HepG2 (cell line): ENCODE data around the gene MAP1LC3A. TPM values are rescaled to one million over a fixed set of nuclear protein-coding genes. Genes with fewer than 3 reads are reported as not detected.

ENCODE experiments used
- ATAC-seq: fragments of 200-7000 bp; cut with Tn5 transposase; 3 replicates; pipeline ENCODE4 v1.9.1; 2020; ENCODE audit warnings: mild to moderate bottlenecking, moderate library complexity
- BruUV-seq: library from RNA; stranded (reverse); fragments of 400-500 nt; replicated peaks from 2 replicates; lab custom pipeline; 2021; lab: Mats Ljungman, UMichigan
- CTCF ChIA-PET: fragments of 300-600 bp; formaldehyde crosslinking; extraction: SDS; loops from one replicate; lab custom pipeline; 2021; ENCODE audit warnings: low total read pairs, inconsistent platforms, low intra/inter-chr PET ratio; lab: Yijun Ruan, JAX
- POLR2A ChIA-PET: fragments of 350-600 bp; sonication (Branson Sonifier 250); formaldehyde crosslinking; loops from one replicate; lab custom pipeline; 2020; ENCODE audit warnings: antibody characterized with exemption, inconsistent platforms; lab: Yijun Ruan, JAX
- DNase-seq: peaks from one replicate; pipeline ENCODE4 v3.0.0-alpha.2; 2015; ENCODE audit warnings: low spot score
- FAIRE-seq: peaks from 3 replicates; lab custom pipeline; 2011; peaks lifted over from hg19 to GRCh38; lab: Jason Lieb, UNC
- H2AFZ ChIP-seq: one replicate; pipeline ENCODE4 v1.6.1; 2011; ENCODE audit warnings: low read length, inconsistent platforms
- H3K27ac ChIP-seq: fragments of 300-600 bp; 3 replicates; pipeline ENCODE4 v1.8.0; 2011; ENCODE audit warnings: mixed run types, mild to moderate bottlenecking, mixed read lengths, low read length, inconsistent platforms; ENCODE audit not compliant: insufficient read depth; ENCODE audit errors: extremely low read length
- H3K27me3 ChIP-seq, 2 experiments: fragments of 200-600 bp in 1 of 2; 2 replicates in 1 of 2; 3 replicates in 1 of 2; pipeline versions ENCODE4 v1.6.0 to v1.8.0; 2011; ENCODE audit warnings: low read length in 2 of 2, mild to moderate bottlenecking in 2 of 2, moderate library complexity in 2 of 2, inconsistent platforms in 1 of 2; ENCODE audit not compliant: insufficient read depth in 2 of 2, control insufficient read depth in 1 of 2
- H3K36me3 ChIP-seq, 2 experiments: fragments of 200-600 bp in 1 of 2; replicated peaks in 1 of 2; 2 replicates in 1 of 2; 3 replicates in 1 of 2; pipeline versions ENCODE4 v1.5.1 to v1.8.0; 2011; ENCODE audit warnings: low read length in 2 of 2, inconsistent platforms in 1 of 2; ENCODE audit not compliant: insufficient read depth in 2 of 2, control insufficient read depth in 1 of 2
- H3K4me1 ChIP-seq: 2 replicates; pipeline ENCODE4 v1.5.1; 2012; ENCODE audit warnings: low read length, inconsistent platforms; ENCODE audit not compliant: insufficient read depth
- H3K4me2 ChIP-seq: 2 replicates; pipeline ENCODE4 v1.6.0; 2011; ENCODE audit warnings: low read depth, low read length, inconsistent platforms
- H3K4me3 ChIP-seq, 3 experiments: fragments of 200-600 bp in 1 of 3; sonication (generic), shearing (Covaris generic) in 1 of 3; replicated peaks in 1 of 3; 2 replicates each; pipeline ENCODE4 v1.5.1; 2011 to 2016; ENCODE audit warnings: low read length in 3 of 3, inconsistent platforms in 2 of 3, low read depth in 2 of 3, mild to moderate bottlenecking in 2 of 3, control low read depth in 1 of 3, mixed read lengths in 1 of 3; ENCODE audit not compliant: insufficient read depth in 1 of 3
- H3K79me2 ChIP-seq: one replicate; pipeline ENCODE4 v1.6.1; 2011; ENCODE audit warnings: low read length, inconsistent platforms; ENCODE audit not compliant: insufficient read depth
- H3K9ac ChIP-seq: 2 replicates; pipeline ENCODE4 v1.6.0; 2011; ENCODE audit warnings: mild to moderate bottlenecking, low read depth, low read length, inconsistent platforms; ENCODE audit not compliant: insufficient read depth
- H3K9me3 ChIP-seq: 2 replicates; pipeline ENCODE4 v1.5.1; 2012; ENCODE audit warnings: mild to moderate bottlenecking, low read length
- H4K20me1 ChIP-seq: 2 replicates; pipeline ENCODE4 v1.6.0; 2011; ENCODE audit warnings: inconsistent platforms, mild to moderate bottlenecking, low read length, moderate library complexity; ENCODE audit not compliant: insufficient read depth
- ARNT2 ChIP-seq: sonication (generic); formaldehyde crosslinking; IDR thresholded peaks from 2 replicates; pipeline ENCODE4 v1.8.0; 2022; ENCODE audit warnings: mild to moderate bottlenecking, low read depth, missing genetic modification reagents, moderate library complexity
- ASH2L ChIP-seq: fragments of 300-600, 200-600 bp; sonication (generic); IDR thresholded peaks from 2 replicates; pipeline ENCODE4 v1.7.0; 2017; ENCODE audit warnings: low read depth, mild to moderate bottlenecking, moderate library complexity, mixed read lengths, low read length; ENCODE audit not compliant: insufficient read length
- ATM ChIP-seq: fragments of 450-650 bp; IDR thresholded peaks from 2 replicates; pipeline ENCODE4 v1.7.1; 2017; ENCODE audit warnings: mild to moderate bottlenecking, borderline replicate concordance
- DNMT3B ChIP-seq: conservative IDR thresholded peaks from 2 replicates; pipeline ENCODE4 v1.6.1; 2016; ENCODE audit warnings: missing biosample characterization, control low read depth
- FOXO1 ChIP-seq: sonication (generic); formaldehyde crosslinking; IDR thresholded peaks from 2 replicates; pipeline ENCODE4 v1.4.0; 2020; ENCODE audit warnings: missing genetic modification reagents
- GATA4 ChIP-seq: sonication (generic); IDR thresholded peaks from 2 replicates; pipeline ENCODE4 v1.6.1; 2016; ENCODE audit warnings: antibody characterized with exemption, low read depth, borderline replicate concordance
- JUNB ChIP-seq: sonication (generic); formaldehyde crosslinking; IDR thresholded peaks from 2 replicates; pipeline ENCODE4 v1.8.0; 2022; ENCODE audit warnings: missing genetic modification reagents, mild to moderate bottlenecking, borderline replicate concordance
- SRY ChIP-seq: sonication (generic); formaldehyde crosslinking; IDR thresholded peaks from 2 replicates; pipeline ENCODE4 v1.8.0; 2022; ENCODE audit warnings: mild to moderate bottlenecking, missing genetic modification reagents
- ZBTB38 ChIP-seq: sonication (generic); formaldehyde crosslinking; IDR thresholded peaks from 2 replicates; pipeline ENCODE4 v1.5.1; 2020; ENCODE audit warnings: mild to moderate bottlenecking, missing genetic modification reagents
- ZNF207 ChIP-seq: fragments of 450-650 bp; IDR thresholded peaks from 2 replicates; pipeline ENCODE4 v1.6.1; 2016; ENCODE audit warnings: antibody characterized with exemption, borderline replicate concordance
- ZNF333 ChIP-seq: sonication (generic); formaldehyde crosslinking; IDR thresholded peaks from 2 replicates; pipeline ENCODE4 v1.4.0; 2020; ENCODE audit warnings: mild to moderate bottlenecking, missing genetic modification reagents, borderline replicate concordance
- ZNF598 ChIP-seq: sonication (generic); formaldehyde crosslinking; IDR thresholded peaks from 2 replicates; pipeline ENCODE4 v1.5.1; 2020; ENCODE audit warnings: mild to moderate bottlenecking, missing genetic modification reagents, borderline replicate concordance
- WGBS: methylation state at CpG from one replicate; pipeline ENCODE4 v1.1.6; 2017; ENCODE audit warnings: low lambda C conversion rate; 5-methylcytosine and 5-hydroxymethylcytosine counted together
- in situ Hi-C: cut with HindIII; loops from 2 replicates; pipeline ENCODE4 v1.10.0; 2017; ENCODE audit warnings: low pct_unique_long_range_greater_than_20kb; ENCODE audit not compliant: extremely low pct_ligation_motif_present
- intact Hi-C: fragments of 100-400 bp; cut with micrococcal nuclease; formaldehyde crosslinking; loops from one replicate; pipeline ENCODE4 v1.10.0; 2022; ENCODE audit not compliant: unreplicated experiment
- polyA plus RNA-seq, 8 experiments: library from polyadenylated mRNA; depleted of rRNA in 3 of 8; stranded (reverse) in 7 of 8; unstranded in 1 of 8; fragments of >200 nt; fragmentation: Illumina TruSeq in 4 of 8; extraction: Trizol in 4 of 8; gene quantifications; 2 replicates each; pipeline versions ENCODE4 v1.2.1 to v1.2.3, GENCODE V29; 2011 to 2016; ENCODE audit warnings: low read depth in 4 of 8, missing spikeins in 1 of 8, mixed read lengths in 1 of 8; ENCODE audit not compliant: insufficient read depth in 1 of 8
- total RNA-seq, 5 experiments: library from RNA; depleted of rRNA; stranded (reverse); fragments of >200 nt; fragmentation: Illumina TruSeq; extraction: Trizol; gene quantifications; 2 replicates each; pipeline ENCODE4 v1.2.3, GENCODE V29; 2016; ENCODE audit warnings: low read depth in 1 of 5
- TF ChIP-seq, protein P1 (sequence below): sonication (generic); formaldehyde crosslinking; IDR thresholded peaks from 2 replicates; pipeline ENCODE4 v1.8.1; 2023; ENCODE audit warnings: mild to moderate bottlenecking, missing genetic modification reagents
- TF ChIP-seq, protein P2 (sequence below): sonication (generic); formaldehyde crosslinking; IDR thresholded peaks from 2 replicates; pipeline ENCODE4 v1.4.0; 2020; ENCODE audit warnings: missing genetic modification reagents
- TF ChIP-seq, protein P3 (sequence below): sonication (generic); formaldehyde crosslinking; conservative IDR thresholded peaks from 2 replicates; pipeline ENCODE4 v1.8.1; 2023; ENCODE audit warnings: missing genetic modification reagents
- TF ChIP-seq, protein P4 (sequence below), 2 experiments: sonication (generic) in 1 of 2; formaldehyde crosslinking in 1 of 2; IDR thresholded peaks; 2 replicates each; pipeline versions ENCODE4 v1.5.1 to v1.6.1; 2011 to 2020; ENCODE audit warnings: borderline replicate concordance in 1 of 2, low read depth in 1 of 2, low read length in 1 of 2, mild to moderate bottlenecking in 1 of 2, missing genetic modification reagents in 1 of 2, moderate library complexity in 1 of 2

MAP1LC3A gene
- total and polyA plus RNA-seq, 2 of the 13 experiments (the other 11 are each of a cell fraction or from before 2014, with no cell fraction given), result not detected

GRCh38 chr20:34567892-34568865 lies 9.7 kb downstream of the MAP1LC3A start:
- Histone ChIP-seq H3K9me3 (no peaks in the 10 kb centered on the region), H3K36me3 (peaks cover 24 to 49% of the 10 kb centered on the region in 2 experiments), H3K79me2 (no peaks in the 10 kb centered on the region), H4K20me1 (no peaks in the 10 kb centered on the region), H3K4me1 (peaks cover 7% of the 10 kb centered on the region; the same call in 1 of the 2 replicates), H3K9ac (no peak overlapping the region; the same call in 1 of the 2 replicates), H3K4me3 (no peak overlapping the region), H3K27ac (no peak overlapping the region), H3K27me3 (no peaks in the 10 kb centered on the region), H2AFZ (no peak overlapping the region), H3K4me2 (no peak overlapping the region)
- WGBS, result 96% methylated on average over 15 of the region's 15 CpGs
- no TSS peak for BruUV-seq
- in situ Hi-C loops, result no loop called here
- ATAC-seq, result peak; percentile 63
- DNase-seq, result peak; percentile 34
- peak; percentile 39 for FAIRE-seq
- POLR2A ChIA-PET, result no interaction called here
- intact Hi-C loops, result no loop called here
- CTCF ChIA-PET, result no interaction called here
- TF ChIP-seq, protein P1, sequence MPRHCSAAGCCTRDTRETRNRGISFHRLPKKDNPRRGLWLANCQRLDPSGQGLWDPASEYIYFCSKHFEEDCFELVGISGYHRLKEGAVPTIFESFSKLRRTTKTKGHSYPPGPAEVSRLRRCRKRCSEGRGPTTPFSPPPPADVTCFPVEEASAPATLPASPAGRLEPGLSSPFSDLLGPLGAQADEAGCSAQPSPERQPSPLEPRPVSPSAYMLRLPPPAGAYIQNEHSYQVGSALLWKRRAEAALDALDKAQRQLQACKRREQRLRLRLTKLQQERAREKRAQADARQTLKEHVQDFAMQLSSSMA (CRISPR knock-in tag), result no peak
- TF ChIP-seq ZNF333 (CRISPR knock-in tag) (no peak), SRY (peak; percentile 45; the same call in 1 of the 2 replicates), GATA4 (no peak), ZBTB38 (CRISPR knock-in tag) (peak; percentile 79), ZNF207 (no peak), JUNB (no peak), ZNF598 (CRISPR knock-in tag) (peak; percentile 47; the same call in 1 of the 2 replicates), FOXO1 (CRISPR knock-in tag) (no peak), ASH2L (no peak), ARNT2 (no peak), DNMT3B (CRISPR knock-in tag) (no peak), ATM (no peak)
- TF ChIP-seq, protein P2, sequence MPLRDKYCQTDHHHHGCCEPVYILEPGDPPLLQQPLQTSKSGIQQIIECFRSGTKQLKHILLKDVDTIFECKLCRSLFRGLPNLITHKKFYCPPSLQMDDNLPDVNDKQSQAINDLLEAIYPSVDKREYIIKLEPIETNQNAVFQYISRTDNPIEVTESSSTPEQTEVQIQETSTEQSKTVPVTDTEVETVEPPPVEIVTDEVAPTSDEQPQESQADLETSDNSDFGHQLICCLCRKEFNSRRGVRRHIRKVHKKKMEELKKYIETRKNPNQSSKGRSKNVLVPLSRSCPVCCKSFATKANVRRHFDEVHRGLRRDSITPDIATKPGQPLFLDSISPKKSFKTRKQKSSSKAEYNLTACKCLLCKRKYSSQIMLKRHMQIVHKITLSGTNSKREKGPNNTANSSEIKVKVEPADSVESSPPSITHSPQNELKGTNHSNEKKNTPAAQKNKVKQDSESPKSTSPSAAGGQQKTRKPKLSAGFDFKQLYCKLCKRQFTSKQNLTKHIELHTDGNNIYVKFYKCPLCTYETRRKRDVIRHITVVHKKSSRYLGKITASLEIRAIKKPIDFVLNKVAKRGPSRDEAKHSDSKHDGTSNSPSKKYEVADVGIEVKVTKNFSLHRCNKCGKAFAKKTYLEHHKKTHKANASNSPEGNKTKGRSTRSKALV (CRISPR knock-in tag), result no peak
- TF ChIP-seq, protein P3, sequence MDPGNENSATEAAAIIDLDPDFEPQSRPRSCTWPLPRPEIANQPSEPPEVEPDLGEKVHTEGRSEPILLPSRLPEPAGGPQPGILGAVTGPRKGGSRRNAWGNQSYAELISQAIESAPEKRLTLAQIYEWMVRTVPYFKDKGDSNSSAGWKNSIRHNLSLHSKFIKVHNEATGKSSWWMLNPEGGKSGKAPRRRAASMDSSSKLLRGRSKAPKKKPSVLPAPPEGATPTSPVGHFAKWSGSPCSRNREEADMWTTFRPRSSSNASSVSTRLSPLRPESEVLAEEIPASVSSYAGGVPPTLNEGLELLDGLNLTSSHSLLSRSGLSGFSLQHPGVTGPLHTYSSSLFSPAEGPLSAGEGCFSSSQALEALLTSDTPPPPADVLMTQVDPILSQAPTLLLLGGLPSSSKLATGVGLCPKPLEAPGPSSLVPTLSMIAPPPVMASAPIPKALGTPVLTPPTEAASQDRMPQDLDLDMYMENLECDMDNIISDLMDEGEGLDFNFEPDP (CRISPR knock-in tag), result no peak
- TF ChIP-seq, protein P4, sequence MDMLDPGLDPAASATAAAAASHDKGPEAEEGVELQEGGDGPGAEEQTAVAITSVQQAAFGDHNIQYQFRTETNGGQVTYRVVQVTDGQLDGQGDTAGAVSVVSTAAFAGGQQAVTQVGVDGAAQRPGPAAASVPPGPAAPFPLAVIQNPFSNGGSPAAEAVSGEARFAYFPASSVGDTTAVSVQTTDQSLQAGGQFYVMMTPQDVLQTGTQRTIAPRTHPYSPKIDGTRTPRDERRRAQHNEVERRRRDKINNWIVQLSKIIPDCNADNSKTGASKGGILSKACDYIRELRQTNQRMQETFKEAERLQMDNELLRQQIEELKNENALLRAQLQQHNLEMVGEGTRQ (IDR thresholded peaks at IDR 0.05; ENCODE audit: low read depth, low read length), result no peak
- TF ChIP-seq, protein P4 (CRISPR knock-in tag; IDR thresholded peaks at IDR 0.05; ENCODE audit: borderline replicate concordance), result no peak
